WTC11 (cell line): ENCODE results near the gene TENT5A. TPM values are rescaled to one million over a fixed set of nuclear protein-coding genes. Genes with fewer than 3 reads are reported as not detected.

Source experiments
- ATAC-seq: fragments of 200-7000 bp; cut with Tn5 transposase; 2 replicates; pipeline ENCODE4 v1.10.0; 2021; ENCODE audit warnings: mild to moderate bottlenecking, moderate library complexity
- CTCF ChIA-PET: fragments of 300-600 bp; sonication (Branson Sonifier 250); formaldehyde crosslinking; loops from one replicate; lab custom pipeline; 2021; ENCODE audit warnings: antibody characterized with exemption; lab: Charles Lee
- POLR2A ChIA-PET: fragments of 350-600 bp; sonication (Branson Sonifier 250); formaldehyde crosslinking; loops from one replicate; lab custom pipeline; 2021; ENCODE audit warnings: antibody characterized with exemption; lab: Charles Lee
- DNase-seq: peaks from one replicate; pipeline ENCODE4 v3.0.0; 2021; ENCODE audit warnings: low spot score
- H3K27ac Mint-ChIP-seq: 2 replicates; pipeline ENCODE4 v1.8.0; 2021; ENCODE audit warnings: mixed read lengths
- H3K27me3 Mint-ChIP-seq: 2 replicates; pipeline ENCODE4 v1.8.0; 2021; ENCODE audit warnings: low read depth, mild to moderate bottlenecking, moderate library complexity, mixed read lengths
- H3K36me3 Mint-ChIP-seq: 2 replicates; pipeline ENCODE4 v1.8.0; 2021; ENCODE audit warnings: mixed read lengths
- H3K4me1 Mint-ChIP-seq: 2 replicates; pipeline ENCODE4 v1.8.0; 2022; ENCODE audit warnings: mixed read lengths
- H3K4me3 Mint-ChIP-seq: 2 replicates; pipeline ENCODE4 v1.8.0; 2021; ENCODE audit warnings: mild to moderate bottlenecking, moderate library complexity, mixed read lengths
- H3K9me3 Mint-ChIP-seq: 2 replicates; pipeline ENCODE4 v1.8.0; 2021; ENCODE audit warnings: mixed read lengths
- E2F4 ChIP-seq: sonication (generic); formaldehyde crosslinking; IDR thresholded peaks from 2 replicates; pipeline ENCODE4 v1.8.1; 2022; ENCODE audit warnings: low read depth, mild to moderate bottlenecking, moderate library complexity, missing genetic modification reagents, borderline replicate concordance
- ERG ChIP-seq: fragments of 250-450 bp; sonication (Bioruptor Pico); IDR thresholded peaks from 2 replicates; pipeline ENCODE4 v1.8.0; 2021; ENCODE audit warnings: mild to moderate bottlenecking
- ETV6 ChIP-seq: sonication (generic); formaldehyde crosslinking; IDR thresholded peaks from 2 replicates; pipeline ENCODE4 v1.8.1; 2022; ENCODE audit warnings: mild to moderate bottlenecking, missing genetic modification reagents
- FOXJ3 ChIP-seq: sonication (generic); formaldehyde crosslinking; IDR thresholded peaks from 2 replicates; pipeline ENCODE4 v1.9.0; 2021; ENCODE audit warnings: missing genetic modification reagents, mild to moderate bottlenecking, borderline replicate concordance
- FOXP4 ChIP-seq: sonication (generic); formaldehyde crosslinking; IDR thresholded peaks from 2 replicates; pipeline ENCODE4 v1.8.0; 2022; ENCODE audit warnings: mild to moderate bottlenecking, missing genetic modification reagents
- IRF2 ChIP-seq: sonication (generic); formaldehyde crosslinking; IDR thresholded peaks from 2 replicates; pipeline ENCODE4 v1.8.0; 2022; ENCODE audit warnings: low read depth, missing genetic modification reagents, borderline replicate concordance
- NR3C1 ChIP-seq: sonication (generic); formaldehyde crosslinking; conservative IDR thresholded peaks from 2 replicates; pipeline ENCODE4 v1.8.1; 2023; ENCODE audit warnings: low read depth, mild to moderate bottlenecking, missing genetic modification reagents
- SMAD3 ChIP-seq: sonication (generic); formaldehyde crosslinking; IDR thresholded peaks from 2 replicates; pipeline ENCODE4 v1.8.0; 2022; ENCODE audit warnings: missing genetic modification reagents, mild to moderate bottlenecking, borderline replicate concordance
- SOX15 ChIP-seq: fragments of 250-450 bp; sonication (Bioruptor Pico); IDR thresholded peaks from 2 replicates; pipeline ENCODE4 v1.9.0; 2021; ENCODE audit warnings: mild to moderate bottlenecking
- STAT6 ChIP-seq: sonication (generic); formaldehyde crosslinking; conservative IDR thresholded peaks from 2 replicates; pipeline ENCODE4 v1.8.1; 2023; ENCODE audit warnings: mild to moderate bottlenecking, low read depth, missing genetic modification reagents, moderate library complexity
- TEAD4 ChIP-seq: sonication (generic); formaldehyde crosslinking; IDR thresholded peaks from 2 replicates; pipeline ENCODE4 v1.8.0; 2022; ENCODE audit warnings: mild to moderate bottlenecking, missing genetic modification reagents
- USF1 ChIP-seq: sonication (generic); formaldehyde crosslinking; IDR thresholded peaks from 2 replicates; pipeline ENCODE4 v1.8.0; 2022; ENCODE audit warnings: mild to moderate bottlenecking, missing genetic modification reagents
- USF2 ChIP-seq: sonication (generic); formaldehyde crosslinking; IDR thresholded peaks from 2 replicates; pipeline ENCODE4 v1.8.1; 2023; ENCODE audit warnings: mild to moderate bottlenecking, missing genetic modification reagents, moderate library complexity
- ZBTB21 ChIP-seq: sonication (generic); formaldehyde crosslinking; IDR thresholded peaks from 2 replicates; pipeline ENCODE4 v1.8.1; 2023; ENCODE audit warnings: mild to moderate bottlenecking, missing genetic modification reagents, borderline replicate concordance
- ZNF317 ChIP-seq: sonication (generic); formaldehyde crosslinking; IDR thresholded peaks from 2 replicates; pipeline ENCODE4 v1.8.1; 2023; ENCODE audit warnings: low read depth, mild to moderate bottlenecking, moderate library complexity, missing genetic modification reagents, borderline replicate concordance
- ZNF423 ChIP-seq: fragments of 250-450 bp; sonication (Bioruptor Pico); IDR thresholded peaks from 2 replicates; pipeline ENCODE4 v2.1.2; 2022; ENCODE audit warnings: mild to moderate bottlenecking, moderate library complexity
- total RNA-seq: library from RNA; stranded (reverse); gene quantifications from 3 replicates; pipeline ENCODE4 v1.2.3, GENCODE V29; 2021
- TF ChIP-seq, protein P1 (sequence below): fragments of 250-450 bp; sonication (Bioruptor Pico); IDR thresholded peaks from 2 replicates; pipeline ENCODE4 v1.9.0; 2021; ENCODE audit warnings: mild to moderate bottlenecking
- TF ChIP-seq, protein P2 (sequence below): sonication (generic); formaldehyde crosslinking; IDR thresholded peaks from 2 replicates; pipeline ENCODE4 v1.8.1; 2022; ENCODE audit warnings: mild to moderate bottlenecking, missing genetic modification reagents, moderate library complexity, borderline replicate concordance

TENT5A gene
- total RNA-seq, 1 experiment from 2014 or later, result 3.2 TPM

DNA sequence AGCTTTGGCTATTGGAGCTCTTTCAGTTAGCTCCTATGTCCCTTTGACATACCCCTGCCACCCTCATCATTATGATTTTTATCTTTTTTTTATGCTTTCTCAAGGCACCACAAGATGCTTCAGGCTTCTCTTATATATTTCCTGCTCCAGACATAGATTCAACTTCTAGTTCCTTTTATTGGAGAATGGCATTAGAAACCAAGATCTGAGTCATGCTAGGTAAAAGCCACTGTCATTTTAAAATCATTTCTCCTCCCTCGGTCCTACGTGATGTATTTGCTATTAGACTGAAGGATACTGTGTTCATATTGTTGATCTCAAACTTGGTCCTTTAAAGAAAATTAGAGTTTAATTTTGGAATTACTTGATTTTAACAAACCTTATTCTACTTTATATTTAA, 8.3 kb downstream of the TENT5A start:
- Mint-ChIP-seq H3K9me3 (no peaks in the 10 kb centered on the region), H3K36me3 (peaks cover 2% of the 10 kb centered on the region; the same call in 1 of the 2 replicates), H3K27me3 (no peaks in the 10 kb centered on the region), H3K4me3 (no peak overlapping the region), H3K27ac (no peak overlapping the region), H3K4me1 (no peaks in the 10 kb centered on the region; the same call in 1 of the 2 replicates)
- DNase-seq, result no peak
- ATAC-seq, result no peak
- TF ChIP-seq SOX15 (CRISPR knock-in tag) (no peak), TEAD4 (CRISPR knock-in tag) (no peak), NR3C1 (no peak), USF2 (CRISPR knock-in tag) (no peak), FOXP4 (CRISPR knock-in tag) (no peak), E2F4 (CRISPR knock-in tag) (no peak), IRF2 (CRISPR knock-in tag) (no peak), ETV6 (CRISPR knock-in tag) (no peak), ERG (CRISPR knock-in tag) (no peak), ZNF317 (no peak), ZNF423 (no peak), ZBTB21 (no peak), STAT6 (CRISPR knock-in tag) (no peak)
- TF ChIP-seq, protein P1, sequence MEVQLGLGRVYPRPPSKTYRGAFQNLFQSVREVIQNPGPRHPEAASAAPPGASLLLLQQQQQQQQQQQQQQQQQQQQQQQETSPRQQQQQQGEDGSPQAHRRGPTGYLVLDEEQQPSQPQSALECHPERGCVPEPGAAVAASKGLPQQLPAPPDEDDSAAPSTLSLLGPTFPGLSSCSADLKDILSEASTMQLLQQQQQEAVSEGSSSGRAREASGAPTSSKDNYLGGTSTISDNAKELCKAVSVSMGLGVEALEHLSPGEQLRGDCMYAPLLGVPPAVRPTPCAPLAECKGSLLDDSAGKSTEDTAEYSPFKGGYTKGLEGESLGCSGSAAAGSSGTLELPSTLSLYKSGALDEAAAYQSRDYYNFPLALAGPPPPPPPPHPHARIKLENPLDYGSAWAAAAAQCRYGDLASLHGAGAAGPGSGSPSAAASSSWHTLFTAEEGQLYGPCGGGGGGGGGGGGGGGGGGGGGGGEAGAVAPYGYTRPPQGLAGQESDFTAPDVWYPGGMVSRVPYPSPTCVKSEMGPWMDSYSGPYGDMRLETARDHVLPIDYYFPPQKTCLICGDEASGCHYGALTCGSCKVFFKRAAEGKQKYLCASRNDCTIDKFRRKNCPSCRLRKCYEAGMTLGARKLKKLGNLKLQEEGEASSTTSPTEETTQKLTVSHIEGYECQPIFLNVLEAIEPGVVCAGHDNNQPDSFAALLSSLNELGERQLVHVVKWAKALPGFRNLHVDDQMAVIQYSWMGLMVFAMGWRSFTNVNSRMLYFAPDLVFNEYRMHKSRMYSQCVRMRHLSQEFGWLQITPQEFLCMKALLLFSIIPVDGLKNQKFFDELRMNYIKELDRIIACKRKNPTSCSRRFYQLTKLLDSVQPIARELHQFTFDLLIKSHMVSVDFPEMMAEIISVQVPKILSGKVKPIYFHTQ, result no peak
- POLR2A ChIA-PET, result no interaction called here
- CTCF ChIA-PET, result no interaction called here

GRCh38 chr6:81743649-81744048, 8.8 kb downstream of the TENT5A start:
- Mint-ChIP-seq H3K27me3 (no peaks in the 10 kb centered on the region), H3K27ac (no peak overlapping the region), H3K4me3 (no peak overlapping the region), H3K9me3 (no peaks in the 10 kb centered on the region), H3K36me3 (no peaks in the 10 kb centered on the region), H3K4me1 (peaks cover under 1% of the 10 kb centered on the region; the same call in 1 of the 2 replicates)
- ChIA-PET CTCF (no interaction called here), POLR2A (interaction anchor here (0.8 kb wide), 1 partner anchor 195 kb away, joined by 7 read pairs; no protein-coding TSS in a partner anchor)
- ATAC-seq (no peak), DNase-seq (no peak)
- TF ChIP-seq SMAD3 (CRISPR knock-in tag) (no peak), FOXJ3 (no peak), ERG (CRISPR knock-in tag) (no peak), USF1 (no peak), E2F4 (CRISPR knock-in tag) (no peak)
- TF ChIP-seq, protein P2, sequence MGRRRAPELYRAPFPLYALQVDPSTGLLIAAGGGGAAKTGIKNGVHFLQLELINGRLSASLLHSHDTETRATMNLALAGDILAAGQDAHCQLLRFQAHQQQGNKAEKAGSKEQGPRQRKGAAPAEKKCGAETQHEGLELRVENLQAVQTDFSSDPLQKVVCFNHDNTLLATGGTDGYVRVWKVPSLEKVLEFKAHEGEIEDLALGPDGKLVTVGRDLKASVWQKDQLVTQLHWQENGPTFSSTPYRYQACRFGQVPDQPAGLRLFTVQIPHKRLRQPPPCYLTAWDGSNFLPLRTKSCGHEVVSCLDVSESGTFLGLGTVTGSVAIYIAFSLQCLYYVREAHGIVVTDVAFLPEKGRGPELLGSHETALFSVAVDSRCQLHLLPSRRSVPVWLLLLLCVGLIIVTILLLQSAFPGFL (CRISPR knock-in tag), result no peak
